Ascending aorta (tissue), 2 donors: Measurements from ENCODE around the gene LAYN. TPM values are rescaled to one million over a fixed set of nuclear protein-coding genes. Genes with fewer than 3 reads are reported as not detected.

Experiments
- DNase-seq, 2 donors: peaks; one replicate each; pipeline ENCODE4 v3.0.0-alpha.2; 2019; ENCODE audit warnings: low spot score in 2 of 2
- H3K27ac ChIP-seq, 2 donors: fragments of 200-600 bp; sonication (generic); one replicate each; pipeline ENCODE4 v1.5.1; 2016 to 2017; ENCODE audit warnings: mild to moderate bottlenecking in 1 of 2
- H3K27me3 ChIP-seq: fragments of 200-600 bp; sonication (generic); one replicate; pipeline ENCODE4 v1.5.1; 2017
- H3K36me3 ChIP-seq, 2 donors: fragments of 200-600 bp; sonication (generic); one replicate each; pipeline ENCODE4 v1.5.1; 2016
- H3K4me1 ChIP-seq, 2 donors: fragments of 200-600 bp; sonication (generic); one replicate each; pipeline ENCODE4 v1.5.1; 2016 to 2017; ENCODE audit warnings: mild to moderate bottlenecking in 1 of 2
- H3K4me3 ChIP-seq, 2 donors: fragments of 200-600 bp; sonication (generic); one replicate each; pipeline ENCODE4 v1.5.1; 2016 to 2017; ENCODE audit warnings: mild to moderate bottlenecking in 1 of 2
- H3K9me3 ChIP-seq, 2 donors: fragments of 200-600 bp; sonication (generic); one replicate each; pipeline ENCODE4 v1.5.1; 2016
- intact Hi-C: fragments of 100-400 bp; cut with DNase I; formaldehyde crosslinking; loops from one replicate; pipeline ENCODE4 v1.15.1; 2023
- total RNA-seq: library from RNA; depleted of rRNA; stranded (reverse); fragments of >200 nt; gene quantifications from one replicate; pipeline ENCODE4 v1.1.0, GENCODE V29; 2016
- TF ChIP-seq, protein P1 (sequence below), 3 experiments: fragments of 200-600 bp in 2 of 3; fragments of 450-650 bp in 1 of 3; sonication (generic) in 2 of 3; IDR thresholded peaks; one replicate each; pipeline ENCODE4 v1.5.1; 2016 to 2019; ENCODE audit warnings: antibody characterized with exemption in 3 of 3, mild to moderate bottlenecking in 1 of 3, moderate library complexity in 1 of 3

Gene LAYN
- 27.2 TPM for total RNA-seq

DNA sequence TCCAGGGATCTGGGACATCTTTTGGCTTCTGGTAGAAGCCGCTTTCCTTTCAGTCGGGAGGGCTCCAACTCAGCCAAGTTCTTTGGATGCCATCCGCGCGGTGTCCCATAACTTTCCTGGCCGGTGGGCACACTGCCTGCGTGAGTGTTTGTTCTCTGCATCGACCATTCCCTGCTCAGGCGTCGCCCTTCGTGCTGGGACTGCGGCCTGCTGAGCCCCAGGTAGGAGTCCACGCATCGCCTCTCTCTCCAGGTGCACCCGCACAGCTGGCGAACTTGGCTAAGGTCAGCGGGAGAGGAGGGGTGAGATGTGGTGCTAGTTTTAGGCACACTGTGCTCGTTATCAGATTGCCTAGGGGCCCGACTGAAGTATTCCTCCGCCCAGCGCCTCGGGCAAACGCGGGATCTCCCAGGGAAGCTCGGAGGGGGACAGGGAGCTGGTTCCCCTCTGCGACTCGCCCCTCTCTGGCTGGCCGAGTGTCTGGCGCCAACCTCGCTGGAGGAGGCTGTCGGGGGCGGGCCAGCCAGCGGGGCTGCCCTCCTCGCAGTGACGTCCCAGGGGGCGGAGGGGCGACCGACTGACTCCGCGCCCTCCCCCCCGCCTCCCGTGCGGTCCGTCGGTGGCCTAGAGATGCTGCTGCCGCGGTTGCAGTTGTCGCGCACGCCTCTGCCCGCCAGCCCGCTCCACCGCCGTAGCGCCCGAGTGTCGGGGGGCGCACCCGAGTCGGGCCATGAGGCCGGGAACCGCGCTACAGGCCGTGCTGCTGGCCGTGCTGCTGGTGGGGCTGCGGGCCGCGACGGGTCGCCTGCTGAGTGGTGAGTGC lies at the start of gene LAYN:
TSS of gene LAYN (plus strand) at position 607 of the 823 bp plus-strand sequence. CDS start at position 731, 124 bp downstream.
- peaks cover 0 to 9% of the 10 kb centered on the region in 2 donors for H3K36me3 ChIP-seq
- H3K27me3 ChIP-seq: no peaks in the 10 kb centered on the region
- H3K4me3 ChIP-seq: peak within 1 kb of the TSS; percentile 71 to 83
- H3K27ac ChIP-seq: peak within 1 kb of the TSS; percentile 86 to 93
- DNase-seq: peak in 1 of 2 donors; percentile 82
- H3K9me3 ChIP-seq: no peaks in the 10 kb centered on the region
- intact Hi-C loops: no loop called here
- peaks cover 0 to 14% of the 10 kb centered on the region in 2 donors for H3K4me1 ChIP-seq
- TF ChIP-seq, protein P1, sequence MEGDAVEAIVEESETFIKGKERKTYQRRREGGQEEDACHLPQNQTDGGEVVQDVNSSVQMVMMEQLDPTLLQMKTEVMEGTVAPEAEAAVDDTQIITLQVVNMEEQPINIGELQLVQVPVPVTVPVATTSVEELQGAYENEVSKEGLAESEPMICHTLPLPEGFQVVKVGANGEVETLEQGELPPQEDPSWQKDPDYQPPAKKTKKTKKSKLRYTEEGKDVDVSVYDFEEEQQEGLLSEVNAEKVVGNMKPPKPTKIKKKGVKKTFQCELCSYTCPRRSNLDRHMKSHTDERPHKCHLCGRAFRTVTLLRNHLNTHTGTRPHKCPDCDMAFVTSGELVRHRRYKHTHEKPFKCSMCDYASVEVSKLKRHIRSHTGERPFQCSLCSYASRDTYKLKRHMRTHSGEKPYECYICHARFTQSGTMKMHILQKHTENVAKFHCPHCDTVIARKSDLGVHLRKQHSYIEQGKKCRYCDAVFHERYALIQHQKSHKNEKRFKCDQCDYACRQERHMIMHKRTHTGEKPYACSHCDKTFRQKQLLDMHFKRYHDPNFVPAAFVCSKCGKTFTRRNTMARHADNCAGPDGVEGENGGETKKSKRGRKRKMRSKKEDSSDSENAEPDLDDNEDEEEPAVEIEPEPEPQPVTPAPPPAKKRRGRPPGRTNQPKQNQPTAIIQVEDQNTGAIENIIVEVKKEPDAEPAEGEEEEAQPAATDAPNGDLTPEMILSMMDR (IDR thresholded peaks at IDR 0.05): no peak

GRCh38 chr11:111494040-111494439 lies 46.5 kb upstream of the LAYN start:
- Histone ChIP-seq H3K36me3 (no peaks in the 10 kb centered on the region), H3K4me3 (no peak overlapping the region), H3K27ac (no peak overlapping the region), H3K4me1 (no peaks in the 10 kb centered on the region), H3K9me3 (no peaks in the 10 kb centered on the region), H3K27me3 (no peaks in the 10 kb centered on the region)
- intact Hi-C loops: no loop called here
- TF ChIP-seq, protein P1 (IDR thresholded peaks at IDR 0.05): no peak
- DNase-seq: no peak

GRCh38 chr11:111499483-111499882 lies 41.0 kb upstream of the LAYN start:
- intact Hi-C loops: no loop called here
- H3K9me3 ChIP-seq: no peaks in the 10 kb centered on the region

GRCh38 chr11:111500481-111500880 lies 40.0 kb upstream of the LAYN start:
- no peaks in the 10 kb centered on the region for H3K9me3 ChIP-seq
- no peaks in the 10 kb centered on the region for H3K27me3 ChIP-seq
- H3K4me3 ChIP-seq: no peak overlapping the region
- TF ChIP-seq, protein P1 (IDR thresholded peaks at IDR 0.05): no peak
- intact Hi-C loops: no loop called here
- no peaks in the 10 kb centered on the region for H3K4me1 ChIP-seq
- DNase-seq: no peak
- H3K36me3 ChIP-seq: no peaks in the 10 kb centered on the region
- no peak overlapping the region for H3K27ac ChIP-seq

More at GRCh38 chr11:111499483-111499882, 41.0 kb upstream of the LAYN start:
- no peak overlapping the region for H3K4me3 ChIP-seq
- DNase-seq: no peak
- H3K27ac ChIP-seq: no peak overlapping the region
- no peaks in the 10 kb centered on the region for H3K4me1 ChIP-seq
- no peaks in the 10 kb centered on the region for H3K27me3 ChIP-seq
- TF ChIP-seq, protein P1 (IDR thresholded peaks at IDR 0.05): no peak
- H3K36me3 ChIP-seq: no peaks in the 10 kb centered on the region

DNA sequence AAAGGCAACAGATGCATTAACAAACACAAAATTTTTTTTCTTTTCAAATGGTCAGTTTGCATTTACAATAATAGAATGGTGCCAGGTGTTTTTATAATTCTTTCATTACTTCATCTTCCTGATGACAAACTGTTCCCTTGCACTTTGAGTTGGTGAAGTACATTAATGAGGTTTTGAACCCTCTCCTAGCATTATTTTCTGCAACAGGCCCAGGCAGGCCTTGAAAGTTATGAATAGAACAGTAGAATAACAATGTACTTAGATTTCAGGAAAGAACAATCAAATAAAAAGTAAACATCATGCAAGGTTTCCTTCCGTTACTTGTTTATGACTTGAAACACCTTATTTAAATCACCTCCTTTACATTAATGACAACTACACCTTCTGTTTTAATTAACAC lies 37.9 kb upstream of the LAYN start:
- no peak overlapping the region for H3K4me3 ChIP-seq

More for the DNA sequence above, 37.9 kb upstream of the LAYN start:
- no peak for DNase-seq
- Histone ChIP-seq H3K36me3 (no peaks in the 10 kb centered on the region), H3K27me3 (no peaks in the 10 kb centered on the region), H3K9me3 (no peaks in the 10 kb centered on the region), H3K27ac (no peak overlapping the region), H3K4me1 (no peaks in the 10 kb centered on the region)
- intact Hi-C loops: no loop called here
- TF ChIP-seq, protein P1 (IDR thresholded peaks at IDR 0.05): no peak
